Muscle layer of colon (tissue), 2 donors: ENCODE measurements around the gene CA5B.
"Not testable (repeated sequence)": the region's sequence is repeated elsewhere in the genome, so short reads cannot be mapped to it uniquely, and the experiment has no call there.

Experiments used
- H3K27ac ChIP-seq: one replicate; pipeline ENCODE4 v1.7.0; 2013; ENCODE audit warnings: low read depth, mild to moderate bottlenecking, low read length, moderate library complexity
- H3K27me3 ChIP-seq, 2 donors: one replicate each; pipeline ENCODE4 v1.7.0; 2013; ENCODE audit warnings: low read length in 2 of 2, mild to moderate bottlenecking in 2 of 2; ENCODE audit not compliant: insufficient read depth in 2 of 2, control insufficient read depth in 1 of 2
- H3K36me3 ChIP-seq: one replicate; pipeline ENCODE4 v1.7.0; 2013; ENCODE audit warnings: mild to moderate bottlenecking, low read length; ENCODE audit not compliant: insufficient read depth
- H3K4me1 ChIP-seq: one replicate; pipeline ENCODE4 v1.7.0; 2013; ENCODE audit warnings: mild to moderate bottlenecking, low read length; ENCODE audit not compliant: insufficient read depth
- H3K4me3 ChIP-seq, 2 donors: one replicate each; pipeline ENCODE4 v1.7.0; 2013; ENCODE audit warnings: low read length in 2 of 2, low read depth in 1 of 2, mild to moderate bottlenecking in 1 of 2, moderate library complexity in 1 of 2
- H3K9ac ChIP-seq: one replicate; pipeline ENCODE4 v1.7.0; 2013; ENCODE audit warnings: low read length
- H3K9me3 ChIP-seq: one replicate; pipeline ENCODE4 v1.7.0; 2013; ENCODE audit warnings: mild to moderate bottlenecking, low read length
- donor health status: abdominal sarcoma.
- donor health status: Adenocarcinoma of cecum.

CA5B gene

DNA sequence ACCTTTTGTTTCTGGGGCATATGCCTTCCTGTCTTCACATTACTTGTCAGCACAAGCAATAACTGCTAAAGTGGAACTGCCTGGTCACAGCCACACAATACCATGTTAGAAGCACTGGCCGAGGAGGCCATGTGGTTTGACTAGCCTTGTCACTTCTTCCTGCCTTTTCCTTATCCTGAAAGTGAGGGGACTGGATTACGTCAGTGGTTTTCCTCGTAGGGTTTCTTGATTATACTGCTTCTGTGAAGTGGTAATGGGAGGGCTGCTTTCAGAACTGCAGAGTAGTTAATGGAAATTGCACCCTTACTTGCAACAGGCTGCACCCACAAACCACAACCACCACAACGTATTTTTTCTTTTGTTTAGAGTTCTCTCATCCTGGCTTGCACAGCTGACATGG is 78.8 kb downstream of the CA5B start:
- H3K9me3 ChIP-seq: no peaks in the 10 kb centered on the region
- H3K9ac ChIP-seq: no peak overlapping the region
- H3K27me3 ChIP-seq: no peaks in the 10 kb centered on the region
- no peaks in the 10 kb centered on the region for H3K4me1 ChIP-seq
- peaks cover 43% of the 10 kb centered on the region for H3K36me3 ChIP-seq
- no peak overlapping the region for H3K4me3 ChIP-seq
- no peak overlapping the region for H3K27ac ChIP-seq

DNA sequence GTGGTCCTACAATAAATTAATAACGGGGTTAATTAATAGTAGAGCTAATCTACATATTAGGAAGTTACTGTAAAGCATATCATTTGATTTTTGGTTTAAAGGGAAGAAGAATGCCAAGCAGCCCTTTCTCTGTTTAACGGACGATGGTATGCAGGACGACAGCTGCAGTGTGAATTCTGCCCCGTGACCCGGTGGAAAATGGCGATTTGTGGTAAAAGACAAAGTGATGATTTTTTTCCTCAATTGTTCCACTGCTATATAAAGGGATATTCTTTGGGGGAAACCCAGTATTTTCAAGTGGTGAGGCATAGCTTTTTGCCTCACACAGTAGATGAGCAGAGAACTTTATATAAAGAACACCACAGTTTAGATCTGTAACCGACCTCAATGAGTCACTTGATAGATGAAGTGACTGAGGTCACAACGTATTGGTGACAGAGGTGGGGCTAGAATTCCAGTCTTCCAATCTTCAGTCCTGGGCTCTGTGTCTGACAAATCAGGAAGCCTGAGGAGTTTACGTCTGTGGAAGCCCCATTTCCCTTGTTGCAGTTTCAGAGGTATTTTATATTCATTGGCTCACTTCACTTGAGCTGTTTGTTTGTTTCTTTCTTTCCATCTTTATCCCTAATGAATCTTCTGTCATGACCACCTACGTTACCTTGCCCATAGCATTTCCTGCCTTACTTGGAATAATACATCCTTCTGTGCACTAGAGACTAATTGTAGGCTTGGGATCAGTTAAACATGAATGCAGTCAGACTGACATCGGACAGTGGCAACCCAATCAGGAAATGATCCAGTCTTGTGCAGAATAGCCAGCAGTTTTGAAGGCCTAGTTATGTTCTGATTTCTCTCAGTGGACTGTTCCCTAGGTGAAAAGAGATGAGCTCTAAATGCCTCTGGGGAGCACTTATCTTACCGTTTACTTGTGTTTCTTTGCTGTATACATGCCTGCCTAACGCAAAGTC is 82.3 kb downstream of the CA5B start:
- Histone ChIP-seq H3K27me3 (no peaks in the 10 kb centered on the region), H3K9ac (no peak overlapping the region), H3K4me3 (no peak overlapping the region), H3K4me1 (no peaks in the 10 kb centered on the region), H3K9me3 (no peaks in the 10 kb centered on the region), H3K27ac (no peak overlapping the region), H3K36me3 (peaks cover 41% of the 10 kb centered on the region)

DNA sequence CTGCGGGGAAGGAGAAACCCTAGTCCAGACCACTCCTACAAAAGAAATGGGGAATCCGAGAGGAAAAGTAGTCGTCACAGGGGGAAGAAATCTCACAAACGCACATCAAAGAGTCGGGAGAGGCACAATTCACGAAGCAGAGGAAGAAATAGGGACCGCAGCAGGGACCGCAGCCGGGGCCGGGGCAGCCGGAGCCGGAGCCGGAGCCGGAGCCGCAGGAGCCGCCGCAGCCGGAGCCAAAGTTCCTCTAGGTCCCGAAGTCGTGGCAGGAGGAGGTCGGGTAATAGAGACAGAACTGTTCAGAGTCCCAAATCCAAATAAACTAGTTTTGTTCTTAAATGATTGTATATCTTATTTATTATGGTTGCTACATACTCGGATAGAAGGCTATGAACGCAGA is 84.9 kb downstream of the CA5B start:
- Histone ChIP-seq H3K4me3 (no peak overlapping the region), H3K4me1 (no peaks in the 10 kb centered on the region), H3K9ac (no peak overlapping the region), H3K36me3 (peaks cover 21% of the 10 kb centered on the region), H3K9me3 (no peaks in the 10 kb centered on the region), H3K27ac (no peak overlapping the region), H3K27me3 (no peaks in the 10 kb centered on the region)

DNA sequence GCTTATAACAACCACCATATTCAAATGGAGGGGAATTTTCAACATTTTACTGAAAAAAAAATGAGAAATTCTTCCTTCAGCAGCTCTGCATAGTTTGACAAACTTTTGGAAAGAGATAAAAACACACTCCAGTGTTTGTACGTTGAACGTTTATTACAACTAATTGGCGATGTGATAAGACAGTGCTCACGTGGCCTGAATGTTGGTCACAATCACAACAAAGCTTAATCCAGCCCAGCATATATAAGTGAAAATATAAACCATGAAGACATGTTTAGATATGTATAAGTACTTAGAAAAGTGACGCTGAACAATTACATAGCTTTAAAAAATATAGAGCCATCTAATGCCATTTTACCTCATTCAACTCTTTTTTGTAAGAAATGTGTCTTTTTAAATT is 87.9 kb downstream of the CA5B start:
- H3K27ac ChIP-seq: no peak overlapping the region
- peaks cover 10% of the 10 kb centered on the region for H3K36me3 ChIP-seq
- no peaks in the 10 kb centered on the region for H3K9me3 ChIP-seq
- no peaks in the 10 kb centered on the region for H3K27me3 ChIP-seq
- no peaks in the 10 kb centered on the region for H3K4me1 ChIP-seq
- no peak overlapping the region for H3K9ac ChIP-seq
- no peak overlapping the region for H3K4me3 ChIP-seq

DNA sequence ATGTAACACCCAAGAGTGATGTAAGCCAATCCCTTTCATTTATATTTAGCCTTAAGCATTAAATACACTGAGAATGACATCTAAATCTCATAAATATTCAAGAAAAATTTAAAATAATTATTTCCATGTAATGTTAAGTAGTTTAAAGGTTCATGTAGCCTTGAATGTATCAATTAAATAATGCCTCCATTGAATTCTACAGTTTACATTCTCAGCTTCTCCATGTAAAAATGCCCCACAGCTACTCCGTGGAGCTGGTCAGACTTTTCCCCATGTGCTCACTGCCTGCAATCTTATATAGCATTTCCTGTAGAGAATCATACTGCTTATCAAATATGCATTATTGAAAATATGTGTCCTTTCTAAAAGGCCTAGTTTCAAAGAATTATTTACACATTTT is 91.1 kb downstream of the CA5B start:
- Histone ChIP-seq H3K4me3 (no peak overlapping the region), H3K36me3 (no peaks in the 10 kb centered on the region), H3K9ac (no peak overlapping the region), H3K27me3 (no peaks in the 10 kb centered on the region), H3K27ac (no peak overlapping the region), H3K9me3 (no peaks in the 10 kb centered on the region), H3K4me1 (no peaks in the 10 kb centered on the region)

DNA sequence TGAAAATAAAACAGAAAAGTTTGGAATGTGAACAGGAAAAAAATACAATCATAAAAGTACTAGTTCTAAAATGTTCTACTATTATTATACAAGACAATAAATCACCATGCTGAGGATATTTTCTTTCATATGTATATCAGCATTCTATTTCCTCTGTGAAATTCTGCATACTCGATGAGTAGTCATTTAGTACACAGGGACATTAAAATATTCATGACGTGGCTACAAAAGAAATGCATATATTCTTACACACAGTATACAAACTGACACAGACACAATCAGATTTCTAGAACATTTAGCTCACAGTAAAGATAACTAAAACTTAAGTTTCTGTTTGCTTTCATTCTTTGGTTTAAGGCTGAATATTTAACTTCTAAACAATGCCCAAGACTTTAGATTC is 93.3 kb downstream of the CA5B start:
- not testable (repeated sequence) for H3K36me3 ChIP-seq, H3K4me3 ChIP-seq, H3K4me1 ChIP-seq, H3K27me3 ChIP-seq, H3K27ac ChIP-seq, H3K9me3 ChIP-seq, H3K9ac ChIP-seq

DNA sequence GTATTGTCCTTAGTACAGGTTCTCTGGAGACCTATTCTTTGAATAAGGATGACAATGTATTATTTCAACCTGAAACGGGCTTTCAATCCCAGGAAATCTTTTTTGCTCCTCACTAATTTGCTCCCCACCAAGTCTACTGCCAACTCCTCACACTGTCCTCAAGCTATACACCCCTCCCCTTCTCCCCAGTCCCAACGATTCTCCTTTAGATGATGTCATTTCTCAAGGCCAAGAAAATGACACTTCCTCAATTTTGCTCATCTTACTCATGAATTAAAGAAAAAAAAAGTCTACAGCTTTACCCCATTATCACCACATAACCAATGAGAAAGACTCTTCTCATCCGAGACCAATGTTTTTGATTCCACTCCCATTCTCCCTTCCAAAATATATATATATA is 96.0 kb downstream of the CA5B start:
- no peaks in the 10 kb centered on the region for H3K9me3 ChIP-seq
- H3K27ac ChIP-seq: no peak overlapping the region
- H3K9ac ChIP-seq: no peak overlapping the region
- H3K27me3 ChIP-seq: no peaks in the 10 kb centered on the region
- no peaks in the 10 kb centered on the region for H3K36me3 ChIP-seq
- no peak overlapping the region for H3K4me3 ChIP-seq
- H3K4me1 ChIP-seq: no peaks in the 10 kb centered on the region

DNA sequence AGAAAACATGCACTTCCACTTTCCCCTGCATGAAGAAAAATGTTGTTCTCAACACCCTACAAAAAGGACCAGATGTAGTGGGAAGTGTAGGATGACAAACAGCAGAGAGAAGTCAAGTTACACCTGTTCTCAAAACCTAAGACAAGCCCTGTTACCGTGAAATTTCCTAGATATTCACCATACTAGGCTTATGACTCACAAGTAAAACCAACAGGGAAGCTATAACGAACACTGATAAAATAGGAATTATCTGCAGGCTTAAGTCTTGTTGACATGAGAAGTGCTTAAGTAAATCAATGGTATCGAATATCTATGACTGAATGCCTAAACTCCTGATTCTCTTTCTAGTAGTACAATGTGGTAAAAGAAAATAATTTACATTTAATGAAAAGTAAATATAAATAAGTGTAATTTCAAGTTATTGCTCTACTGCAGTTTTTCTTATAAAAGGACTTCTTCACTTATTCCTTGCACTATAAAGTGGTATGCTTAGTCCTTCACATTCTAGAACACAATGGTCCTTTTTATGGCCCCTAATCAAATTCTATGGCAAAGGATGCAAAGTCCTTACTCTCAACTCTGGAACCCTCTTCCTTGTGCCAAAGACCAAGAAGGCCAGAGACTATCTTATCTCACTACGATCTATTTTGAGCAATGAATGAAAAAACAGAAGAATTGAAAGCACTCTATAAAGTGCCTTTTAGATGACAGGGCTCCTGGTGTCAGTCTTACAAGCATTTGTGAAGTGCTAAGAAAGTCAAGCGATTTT is 96.9 kb downstream of the CA5B start:
- no peak overlapping the region for H3K27ac ChIP-seq
- no peak overlapping the region for H3K9ac ChIP-seq
- H3K36me3 ChIP-seq: no peaks in the 10 kb centered on the region
- H3K9me3 ChIP-seq: no peaks in the 10 kb centered on the region
- no peaks in the 10 kb centered on the region for H3K4me1 ChIP-seq
- no peaks in the 10 kb centered on the region for H3K27me3 ChIP-seq
- H3K4me3 ChIP-seq: no peak overlapping the region
